Adipocyte (in vitro differentiated cells): ENCODE data around the gene ATAD3C.
A peak's percentile ranks its signal among the peaks of the same experiment; 100 is the strongest.
"Not testable (repeated sequence)": the region's sequence is repeated elsewhere in the genome, so short reads cannot be mapped to it uniquely, and the experiment has no call there.

Source experiments
- DNase-seq: peaks from one replicate; pipeline ENCODE4 v3.0.0-alpha.2; 2015; ENCODE audit warnings: low read depth
- H3K27me3 ChIP-seq: replicated peaks from 2 replicates; pipeline ENCODE4 v1.7.0; 2013; ENCODE audit warnings: mild to moderate bottlenecking, low read length, moderate library complexity; ENCODE audit not compliant: control insufficient read depth, insufficient read depth
- H3K36me3 ChIP-seq: 2 replicates; pipeline ENCODE4 v1.7.0; 2013; ENCODE audit warnings: low read length, mild to moderate bottlenecking, moderate library complexity; ENCODE audit not compliant: control insufficient read depth, insufficient read depth, severe bottlenecking
- H3K4me1 ChIP-seq: 2 replicates; pipeline ENCODE4 v1.7.0; 2013; ENCODE audit warnings: mild to moderate bottlenecking, low read length, moderate library complexity; ENCODE audit not compliant: control insufficient read depth, insufficient read depth
- H3K4me3 ChIP-seq: 2 replicates; pipeline ENCODE4 v1.7.0; 2013; ENCODE audit warnings: mild to moderate bottlenecking, low read length, moderate library complexity
- H3K9ac ChIP-seq: 2 replicates; pipeline ENCODE4 v1.7.0; 2013; ENCODE audit warnings: mild to moderate bottlenecking, low read length, moderate library complexity
- H3K9me3 ChIP-seq: 2 replicates; pipeline ENCODE4 v1.7.0; 2013; ENCODE audit warnings: mild to moderate bottlenecking, low read length, moderate library complexity; ENCODE audit not compliant: control insufficient read depth

The ATAD3C gene

DNA sequence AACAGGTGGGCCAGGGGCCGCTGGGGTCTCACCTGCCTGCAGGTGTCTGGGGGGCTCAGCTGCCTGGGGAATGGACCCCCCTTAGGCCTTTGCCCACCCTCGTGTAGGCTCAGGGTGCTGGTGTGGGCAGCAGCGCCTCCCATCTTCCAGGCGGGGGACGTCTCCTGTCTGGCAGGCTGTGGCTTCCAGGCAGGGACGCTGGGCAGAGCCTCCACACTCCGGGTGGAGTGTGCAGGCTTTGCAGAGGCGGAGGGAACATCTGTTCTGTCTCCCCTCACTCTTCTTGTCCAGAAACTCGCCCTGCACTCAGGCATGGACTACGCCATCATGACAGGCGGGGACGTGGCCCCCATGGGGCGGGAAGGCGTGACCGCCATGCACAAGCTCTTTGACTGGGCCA is 6.4 kb downstream of the ATAD3C start:
- not testable (repeated sequence) for DNase-seq, H3K4me1 ChIP-seq, H3K4me3 ChIP-seq, H3K9ac ChIP-seq, H3K36me3 ChIP-seq, H3K27me3 ChIP-seq, H3K9me3 ChIP-seq

DNA sequence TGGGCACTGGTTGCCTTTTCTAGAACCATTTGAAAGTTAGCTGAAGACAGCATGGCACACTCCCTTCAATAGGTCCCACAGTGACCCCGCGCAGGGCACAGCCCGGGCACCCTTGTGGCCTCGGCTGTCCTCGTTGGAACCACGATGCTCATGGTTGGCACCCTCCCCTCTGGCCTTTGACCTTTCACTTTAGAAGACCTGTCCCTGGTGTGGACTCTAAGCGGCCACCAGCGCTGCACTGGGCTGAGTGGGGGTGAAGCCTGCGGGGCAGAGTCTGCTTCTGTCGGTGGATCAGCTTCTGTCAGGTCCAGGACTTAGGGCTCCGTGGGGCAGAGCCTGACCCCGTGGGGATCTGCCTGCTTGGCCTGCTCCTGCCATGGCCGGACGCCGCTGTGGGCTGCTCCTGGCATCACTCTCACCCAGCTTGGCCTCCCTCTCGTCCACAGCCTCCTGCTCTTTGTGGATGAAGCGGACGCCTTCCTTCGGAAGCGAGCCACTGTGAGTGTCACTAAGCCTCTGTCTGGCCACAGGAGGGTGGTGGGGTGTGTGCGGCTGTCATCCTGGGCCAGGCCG is 7.3 kb downstream of the ATAD3C start:
- H3K4me1 ChIP-seq, H3K9ac ChIP-seq, H3K36me3 ChIP-seq, H3K9me3 ChIP-seq, DNase-seq, H3K4me3 ChIP-seq, H3K27me3 ChIP-seq: not testable (repeated sequence)

DNA sequence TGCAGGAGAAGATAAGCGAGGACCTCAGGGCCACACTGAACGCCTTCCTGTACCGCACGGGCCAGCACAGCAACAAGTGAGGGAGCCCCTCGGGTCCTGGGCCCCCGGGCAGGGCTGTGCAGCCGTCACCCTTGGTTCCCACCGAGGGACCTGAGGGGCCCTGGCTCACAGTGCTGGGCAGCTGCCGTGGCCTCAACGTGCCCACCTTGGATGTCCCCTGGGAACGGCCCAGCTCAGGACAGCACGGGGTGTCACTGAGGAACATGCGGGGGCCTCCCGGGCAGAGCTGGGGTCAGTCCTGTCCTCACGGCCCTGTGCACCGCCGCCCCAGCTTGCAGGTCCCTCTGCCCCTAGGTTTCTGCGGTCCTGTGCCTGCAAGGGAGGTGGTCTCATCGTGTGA is 9.7 kb downstream of the ATAD3C start:
- not testable (repeated sequence) for H3K4me3 ChIP-seq, H3K9ac ChIP-seq, H3K36me3 ChIP-seq, H3K9me3 ChIP-seq, H3K4me1 ChIP-seq, H3K27me3 ChIP-seq, DNase-seq

GRCh38 chr1:1459711-1460110 is 10.2 kb downstream of the ATAD3C start:
- not testable (repeated sequence) for H3K9me3 ChIP-seq, DNase-seq

GRCh38 chr1:1460540-1461130 is 11.1 kb downstream of the ATAD3C start:
- H3K27me3 ChIP-seq = no peaks in the 10 kb centered on the region
- no peak for DNase-seq
- no peaks in the 10 kb centered on the region for H3K36me3 ChIP-seq
- no peak overlapping the region for H3K9ac ChIP-seq
- H3K4me3 ChIP-seq = no peak overlapping the region
- no peaks in the 10 kb centered on the region for H3K4me1 ChIP-seq
- H3K9me3 ChIP-seq = no peaks in the 10 kb centered on the region

More at GRCh38 chr1:1459711-1460110, 10.2 kb downstream of the ATAD3C start:
- not testable (repeated sequence) for H3K36me3 ChIP-seq, H3K4me1 ChIP-seq, H3K9ac ChIP-seq, H3K27me3 ChIP-seq, H3K4me3 ChIP-seq

DNA sequence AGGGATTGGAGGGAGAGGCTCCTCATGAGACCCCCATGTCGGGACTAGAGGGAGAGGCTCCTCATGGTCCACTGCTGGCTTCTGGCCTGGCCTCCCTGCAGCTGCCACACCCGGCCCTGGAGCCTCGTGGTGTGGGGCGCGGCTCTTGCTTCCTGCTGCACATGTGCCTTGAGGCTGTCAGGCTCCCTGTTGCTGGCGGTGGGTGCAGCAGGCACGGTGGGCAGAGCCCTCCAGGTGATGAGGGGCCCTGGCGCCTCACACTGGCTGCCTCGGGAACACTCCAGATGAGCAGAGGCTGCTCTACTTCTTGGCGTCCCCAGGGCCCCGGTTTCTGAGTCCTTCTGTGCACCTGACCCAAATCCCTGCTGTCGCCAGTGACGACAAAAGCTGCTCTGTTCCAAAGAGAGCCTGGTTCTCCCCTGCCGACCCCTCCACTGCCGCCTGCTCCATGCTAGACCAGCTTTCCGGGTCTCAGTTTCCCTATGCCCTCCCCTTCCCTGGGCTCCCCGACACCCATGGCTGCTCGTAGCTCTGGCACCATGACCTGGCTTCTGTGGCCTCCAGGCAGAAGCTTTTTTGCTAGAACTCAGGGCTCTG is 12.3 kb downstream of the ATAD3C start:
- no peak for DNase-seq
- H3K9ac ChIP-seq = no peak overlapping the region
- no peaks in the 10 kb centered on the region for H3K36me3 ChIP-seq
- H3K27me3 ChIP-seq = no peaks in the 10 kb centered on the region
- H3K9me3 ChIP-seq = no peaks in the 10 kb centered on the region
- H3K4me3 ChIP-seq = no peak overlapping the region
- no peaks in the 10 kb centered on the region for H3K4me1 ChIP-seq

DNA sequence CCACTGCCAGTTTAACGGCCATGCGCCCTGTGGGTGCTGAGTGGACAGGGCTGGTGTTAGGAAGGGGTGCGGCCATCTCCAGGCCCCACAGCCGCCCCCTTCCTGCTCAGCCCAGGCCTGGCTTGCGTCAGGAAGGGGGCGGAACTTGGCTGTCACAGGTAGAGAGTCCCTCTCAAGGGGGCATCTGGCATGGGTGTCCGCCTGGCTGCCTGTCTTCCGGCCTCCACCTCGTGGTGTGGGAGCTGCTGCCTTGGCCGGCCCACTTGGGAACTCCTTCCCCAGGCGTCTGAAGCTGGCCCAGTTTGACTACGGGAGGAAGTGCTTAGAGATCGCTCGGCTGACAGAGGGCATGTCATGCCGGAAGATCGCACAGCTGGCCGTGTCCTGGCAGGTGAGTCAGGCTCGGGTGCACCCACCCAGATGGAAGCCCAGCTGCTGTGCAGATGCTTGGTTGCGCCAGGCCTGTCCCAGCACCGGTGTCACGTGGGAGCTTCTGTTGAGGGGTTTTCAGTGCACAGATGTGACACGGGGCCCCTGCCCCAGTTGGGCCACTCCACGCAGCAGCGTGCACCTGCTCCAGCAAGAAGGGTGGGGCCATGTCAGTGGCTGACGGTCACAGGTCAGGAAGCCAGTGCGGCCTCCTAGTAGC is 13.0 kb downstream of the ATAD3C start:
- H3K9ac ChIP-seq = no peak overlapping the region
- no peaks in the 10 kb centered on the region for H3K27me3 ChIP-seq
- H3K36me3 ChIP-seq = no peaks in the 10 kb centered on the region
- no peaks in the 10 kb centered on the region for H3K4me1 ChIP-seq
- no peaks in the 10 kb centered on the region for H3K9me3 ChIP-seq
- no peak for DNase-seq
- H3K4me3 ChIP-seq = no peak overlapping the region

GRCh38 chr1:1463312-1463711 is 13.8 kb downstream of the ATAD3C start:
- DNase-seq = no peak
- H3K9me3 ChIP-seq = no peaks in the 10 kb centered on the region
- H3K4me1 ChIP-seq = no peaks in the 10 kb centered on the region
- H3K4me3 ChIP-seq = no peak overlapping the region
- no peaks in the 10 kb centered on the region for H3K36me3 ChIP-seq
- H3K9ac ChIP-seq = no peak overlapping the region
- H3K27me3 ChIP-seq = no peaks in the 10 kb centered on the region

- not testable (repeated sequence) for H3K27me3 ChIP-seq, H3K4me3 ChIP-seq, H3K36me3 ChIP-seq, DNase-seq, H3K9ac ChIP-seq, H3K9me3 ChIP-seq, H3K4me1 ChIP-seq
These were observed 18.9 kb downstream of the ATAD3C start for GRCh38 chr1:1468196-1468985.

- no peak for DNase-seq
- Histone ChIP-seq H3K4me3 (peak overlapping the region; percentile 84), H3K36me3 (no peaks in the 10 kb centered on the region), H3K4me1 (peaks cover 15% of the 10 kb centered on the region), H3K27me3 (no peaks in the 10 kb centered on the region), H3K9me3 (no peaks in the 10 kb centered on the region), H3K9ac (peak overlapping the region; percentile 89)
These were observed 21.3 kb downstream of the ATAD3C start for GRCh38 chr1:1470626-1471388.
